Esophagus muscularis mucosa (tissue), 4 donors: ENCODE results near the gene USP9X. TPM values are rescaled to one million over a fixed set of nuclear protein-coding genes. Genes with fewer than 3 reads are reported as not detected.

Experiments used
- DNase-seq: peaks from one replicate; pipeline ENCODE4 v3.0.0-alpha.2; 2017; ENCODE audit errors: extremely low spot score
- H3K27ac ChIP-seq, 4 donors: fragments of 200-600 bp; sonication (generic); replicated peaks in 1 of 4; 1 replicate in 3 of 4; 2 replicates in 1 of 4; pipeline ENCODE4 v1.5.1; 2016 to 2019; ENCODE audit warnings: mild to moderate bottlenecking in 1 of 4
- H3K27me3 ChIP-seq, 4 donors: fragments of 200-600 bp; sonication (generic); one replicate each; pipeline versions ENCODE4 v1.5.1 to v1.6.0; 2016 to 2019
- H3K36me3 ChIP-seq, 4 donors: fragments of 200-600 bp; sonication (generic); one replicate each; pipeline ENCODE4 v1.5.1; 2016 to 2019
- H3K4me1 ChIP-seq, 4 donors: fragments of 200-600 bp; sonication (generic); one replicate each; pipeline ENCODE4 v1.5.1; 2016 to 2019
- H3K4me3 ChIP-seq, 4 donors: fragments of 200-600 bp; sonication (generic); 1 replicate in 2 of 4; 2 replicates in 2 of 4; pipeline ENCODE4 v1.5.1; 2016 to 2019; ENCODE audit warnings: mild to moderate bottlenecking in 4 of 4, moderate library complexity in 1 of 4
- H3K9me3 ChIP-seq, 4 donors: fragments of 200-600 bp; sonication (generic); 1 replicate in 3 of 4; 2 replicates in 1 of 4; pipeline ENCODE4 v1.5.1; 2016 to 2019
- CTCF ChIP-seq, 3 experiments: fragments of 200-600 bp in 2 of 3; fragments of 450-650 bp in 1 of 3; sonication (generic) in 2 of 3; IDR thresholded peaks; one replicate each; pipeline ENCODE4 v1.5.1; 2017 to 2019; ENCODE audit warnings: antibody characterized with exemption in 3 of 3, mild to moderate bottlenecking in 2 of 3, moderate library complexity in 1 of 3
- EP300 ChIP-seq: sonication (generic); formaldehyde crosslinking; IDR thresholded peaks from one replicate; pipeline ENCODE4 v1.6.1; 2017; ENCODE audit warnings: antibody characterized with exemption
- POLR2A ChIP-seq: fragments of 450-650 bp; IDR thresholded peaks from one replicate; pipeline ENCODE4 v1.6.1; 2017; ENCODE audit warnings: antibody characterized with exemption, moderate library complexity, mild to moderate bottlenecking, low read depth
- POLR2AphosphoS5 ChIP-seq, 2 donors: sonication (generic); formaldehyde crosslinking; IDR thresholded peaks; one replicate each; pipeline ENCODE4 v1.6.1; 2017; ENCODE audit warnings: antibody characterized with exemption in 2 of 2
- WGBS: methylation state at CpG from one replicate; pipeline ENCODE4 v1.1.5; 2018; 5-methylcytosine and 5-hydroxymethylcytosine counted together
- intact Hi-C: fragments of 100-400 bp; cut with DNase I; formaldehyde crosslinking; loops from one replicate; pipeline ENCODE4 v1.15.1; 2023
- total RNA-seq, 4 donors: library from RNA; depleted of rRNA; stranded (reverse); fragments of >200 nt; gene quantifications; one replicate each; pipeline versions ENCODE4 v1.1.0 to v1.2.1, GENCODE V29; 2016

Gene USP9X
- total RNA-seq, 4 donors from 2014 or later, result 97.3 to 142 (median 113) TPM

- H3K27ac ChIP-seq, result no peak overlapping the region
- WGBS, result 90% methylated on average over 7 of the region's 7 CpGs
- TF ChIP-seq POLR2A (no peak), POLR2AphosphoS5 (IDR thresholded peaks at IDR 0.05) (no peak)
- H3K27me3 ChIP-seq, result no peaks in the 10 kb centered on the region
- no peak for DNase-seq
- H3K36me3 ChIP-seq, result peaks cover 0 to 23% (median 2%) of the 10 kb centered on the region in 4 donors
- peaks cover 19 to 53% (median 41%) of the 10 kb centered on the region in 4 donors for H3K4me1 ChIP-seq
- H3K4me3 ChIP-seq, result no peak overlapping the region
- no peaks in the 10 kb centered on the region for H3K9me3 ChIP-seq
- intact Hi-C loops, result no loop called here
These were observed 37.5 kb downstream of the USP9X start for GRCh38 chrX:41122664-41123257.

- H3K9me3 ChIP-seq, result no peaks in the 10 kb centered on the region
- H3K36me3 ChIP-seq, result peaks cover 0 to 52% (median 4%) of the 10 kb centered on the region in 4 donors
- intact Hi-C loops, result no loop called here
- no peak for TF ChIP-seq POLR2A
- no peak for TF ChIP-seq POLR2AphosphoS5 (IDR thresholded peaks at IDR 0.05)
- TF ChIP-seq EP300, result no peak
- TF ChIP-seq CTCF (IDR thresholded peaks at IDR 0.05), result no peak
- 58% methylated on average over 6 of the region's 6 CpGs for WGBS
- no peaks in the 10 kb centered on the region for H3K27me3 ChIP-seq
- H3K4me1 ChIP-seq, result peaks cover 4 to 19% (median 17%) of the 10 kb centered on the region in 4 donors
- H3K4me3 ChIP-seq, result no peak overlapping the region
- H3K27ac ChIP-seq, result no peak overlapping the region
- DNase-seq, result no peak
These were observed 42.4 kb downstream of the USP9X start for GRCh38 chrX:41127477-41128192.

- no peak overlapping the region for H3K27ac ChIP-seq
- intact Hi-C loops, result no loop called here
- WGBS, result 100% methylated on average over 4 of the region's 4 CpGs
These were observed 43.7 kb downstream of the USP9X start for GRCh38 chrX:41128955-41129354.

GRCh38 chrX:41131766-41132165 is 46.5 kb downstream of the USP9X start:
- Histone ChIP-seq H3K4me1 (peaks cover 4 to 23% (median 15%) of the 10 kb centered on the region in 4 donors), H3K4me3 (no peak overlapping the region), H3K36me3 (peaks cover 3 to 48% (median 15%) of the 10 kb centered on the region in 4 donors), H3K9me3 (no peaks in the 10 kb centered on the region), H3K27me3 (no peaks in the 10 kb centered on the region), H3K27ac (no peak overlapping the region)
- WGBS, result 96% methylated on average over 1 of the region's 1 CpG
- no peak for DNase-seq
- intact Hi-C loops, result no loop called here
- TF ChIP-seq POLR2AphosphoS5 (IDR thresholded peaks at IDR 0.05), result no peak
- no peak for TF ChIP-seq CTCF (IDR thresholded peaks at IDR 0.05)
- TF ChIP-seq POLR2A, result no peak
- TF ChIP-seq EP300, result no peak

More at GRCh38 chrX:41128955-41129354, 43.7 kb downstream of the USP9X start:
- no peak for DNase-seq
- Histone ChIP-seq H3K27me3 (no peaks in the 10 kb centered on the region), H3K36me3 (peaks cover 0 to 44% (median 2%) of the 10 kb centered on the region in 4 donors), H3K4me3 (no peak overlapping the region), H3K9me3 (no peaks in the 10 kb centered on the region), H3K4me1 (peaks cover 4 to 18% (median 17%) of the 10 kb centered on the region in 4 donors)
- TF ChIP-seq POLR2A (no peak), EP300 (no peak), CTCF (IDR thresholded peaks at IDR 0.05) (no peak), POLR2AphosphoS5 (IDR thresholded peaks at IDR 0.05) (no peak)

- peaks cover 3 to 48% (median 15%) of the 10 kb centered on the region in 4 donors for H3K36me3 ChIP-seq
- WGBS, result 88% methylated on average over 6 of the region's 6 CpGs
- intact Hi-C loops, result no loop called here
These were observed 48.3 kb downstream of the USP9X start for GRCh38 chrX:41133551-41133950.

More at GRCh38 chrX:41133551-41133950, 48.3 kb downstream of the USP9X start:
- no peak for DNase-seq
- H3K27me3 ChIP-seq, result no peaks in the 10 kb centered on the region
- no peak overlapping the region for H3K27ac ChIP-seq
- no peaks in the 10 kb centered on the region for H3K9me3 ChIP-seq
- TF ChIP-seq POLR2A (no peak), CTCF (IDR thresholded peaks at IDR 0.05) (no peak), POLR2AphosphoS5 (IDR thresholded peaks at IDR 0.05) (no peak), EP300 (no peak)
- H3K4me3 ChIP-seq, result no peak overlapping the region
- peaks cover 0 to 12% (median 2%) of the 10 kb centered on the region in 4 donors for H3K4me1 ChIP-seq
